ENCODE data around the gene TEC.

DNA sequence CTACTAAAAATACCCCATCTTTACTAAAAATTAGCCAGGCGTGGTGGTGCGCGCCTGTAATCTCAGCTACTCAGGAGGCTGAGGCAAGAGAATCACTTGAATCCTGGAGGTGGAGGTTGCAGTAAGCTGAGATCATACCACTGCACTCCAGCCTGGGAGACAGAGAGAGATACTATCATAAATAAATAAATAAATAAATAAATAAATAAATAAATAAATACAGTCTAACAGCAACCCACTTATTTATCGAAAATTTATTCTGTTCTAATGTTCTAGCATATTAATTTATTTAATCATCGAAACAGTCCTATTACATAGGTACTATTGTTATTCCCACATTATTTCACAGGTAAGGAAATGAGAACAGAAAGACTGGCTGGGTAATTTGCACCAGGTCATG, 117.4 kb downstream of the TEC start:
- no peak for TF ChIP-seq CTCF (IDR thresholded peaks at IDR 0.05 in 2 of 3, conservative IDR thresholded peaks at IDR 0.05 in 1 of 3; ENCODE audit: insufficient read depth in 2 of 3, low read depth in 1 of 3, low read length in 3 of 3)
- TF ChIP-seq ZNF384 (IDR thresholded peaks at IDR 0.05; ENCODE audit: low read depth, low read length): no peak
- TF ChIP-seq STAT6 (CRISPR knock-in tag; IDR thresholded peaks at IDR 0.05): no peak
- no peak for TF ChIP-seq ZNF212 (CRISPR knock-in tag; IDR thresholded peaks at IDR 0.05)
- TF ChIP-seq TGIF2 (CRISPR knock-in tag; IDR thresholded peaks at IDR 0.05): no peak
- no peak for TF ChIP-seq JUNB (CRISPR knock-in tag; conservative IDR thresholded peaks at IDR 0.05)

All from K562 (cell line).